Mononuclear cell (primary cell): ENCODE results near the gene PSMD13. TPM values are rescaled to one million over a fixed set of nuclear protein-coding genes. Genes with fewer than 3 reads are reported as not detected.
A peak's percentile ranks its signal among the peaks of the same experiment; 100 is the strongest.

Source experiments
- H3K27me3 ChIP-seq: 2 replicates; pipeline ENCODE4 v1.6.0; 2011; ENCODE audit warnings: low read length, control low read depth; ENCODE audit not compliant: insufficient read depth
- H3K4me1 ChIP-seq: 2 replicates; pipeline ENCODE4 v1.5.1; 2011; ENCODE audit warnings: mild to moderate bottlenecking, low read length, control low read depth; ENCODE audit not compliant: insufficient read depth
- H3K4me3 ChIP-seq: 2 replicates; pipeline ENCODE4 v1.5.1; 2011; ENCODE audit warnings: mild to moderate bottlenecking, low read length, moderate library complexity
- H3K9me3 ChIP-seq: 2 replicates; pipeline ENCODE4 v1.5.1; 2011; ENCODE audit warnings: low read depth, mild to moderate bottlenecking, control low read depth, low read length
- total RNA-seq: library from RNA; depleted of rRNA; stranded (reverse); fragments of >200 nt; gene quantifications from one replicate; pipeline ENCODE4 v1.2.3, GENCODE V29; 2012

PSMD13 gene
- total RNA-seq, 1 donor: 62.5 TPM

- no peaks in the 10 kb centered on the region for H3K9me3 ChIP-seq
- H3K4me3 ChIP-seq: no peak overlapping the region
- H3K27me3 ChIP-seq: no peaks in the 10 kb centered on the region
- H3K4me1 ChIP-seq: peaks cover 24% of the 10 kb centered on the region
These were observed 36.4 kb upstream of the PSMD13 start for GRCh38 chr11:200224-201003.

- no peak overlapping the region for H3K4me3 ChIP-seq
- H3K27me3 ChIP-seq: no peaks in the 10 kb centered on the region
- H3K9me3 ChIP-seq: no peaks in the 10 kb centered on the region
- peaks cover 39% of the 10 kb centered on the region for H3K4me1 ChIP-seq
These were observed 34.8 kb upstream of the PSMD13 start for GRCh38 chr11:201966-202365.

GRCh38 chr11:202490-202889, 34.3 kb upstream of the PSMD13 start:
- peaks cover 39% of the 10 kb centered on the region for H3K4me1 ChIP-seq
- no peak overlapping the region for H3K4me3 ChIP-seq
- no peaks in the 10 kb centered on the region for H3K9me3 ChIP-seq
- H3K27me3 ChIP-seq: no peaks in the 10 kb centered on the region

- Histone ChIP-seq H3K9me3 (no peaks in the 10 kb centered on the region), H3K27me3 (no peaks in the 10 kb centered on the region), H3K4me3 (no peak overlapping the region), H3K4me1 (peaks cover 39% of the 10 kb centered on the region)
These were observed 33.5 kb upstream of the PSMD13 start for GRCh38 chr11:203056-203944.

DNA sequence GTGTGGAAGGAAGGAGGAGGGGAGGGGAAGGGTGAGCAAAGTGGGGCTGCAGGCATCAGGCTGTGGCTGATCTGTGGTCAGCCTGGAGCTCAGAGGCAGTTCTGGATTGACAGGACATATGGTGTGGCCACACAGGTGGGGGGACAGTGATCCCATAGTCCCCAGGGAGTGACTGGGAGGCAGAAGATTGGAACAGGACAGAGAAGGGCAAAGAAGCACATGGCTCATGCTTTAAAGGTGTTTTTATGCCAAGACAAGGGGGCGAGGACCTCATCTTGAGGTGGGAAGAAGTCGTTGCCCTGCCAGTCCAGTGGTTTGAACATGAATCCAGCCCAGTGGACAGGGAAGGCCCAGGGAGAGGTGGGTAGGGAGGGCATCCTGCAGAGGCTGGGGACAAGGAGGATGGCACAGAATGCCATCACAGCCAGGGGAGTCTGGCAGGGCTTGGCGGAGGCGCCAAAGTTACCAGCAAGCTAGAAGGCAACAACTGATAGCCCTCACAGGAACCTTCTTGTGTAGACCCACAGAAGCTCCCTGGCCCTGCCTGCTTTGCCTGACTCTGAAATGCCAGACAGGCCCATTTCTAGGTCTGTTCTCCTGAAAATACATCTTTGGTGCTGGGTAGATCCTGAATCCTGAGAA, 32.7 kb upstream of the PSMD13 start:
- Histone ChIP-seq H3K27me3 (no peaks in the 10 kb centered on the region), H3K4me1 (peaks cover 40% of the 10 kb centered on the region), H3K4me3 (no peak overlapping the region)

GRCh38 chr11:204587-205109, 32.1 kb upstream of the PSMD13 start:
- peaks cover 46% of the 10 kb centered on the region for H3K4me1 ChIP-seq

More for the DNA sequence above, 32.7 kb upstream of the PSMD13 start:
- no peaks in the 10 kb centered on the region for H3K9me3 ChIP-seq

GRCh38 chr11:205221-206001, 31.4 kb upstream of the PSMD13 start:
- Histone ChIP-seq H3K4me1 (peaks cover 53% of the 10 kb centered on the region), H3K9me3 (no peaks in the 10 kb centered on the region), H3K27me3 (no peaks in the 10 kb centered on the region), H3K4me3 (no peak overlapping the region)

More at GRCh38 chr11:204587-205109, 32.1 kb upstream of the PSMD13 start:
- Histone ChIP-seq H3K9me3 (no peaks in the 10 kb centered on the region), H3K4me3 (no peak overlapping the region), H3K27me3 (no peaks in the 10 kb centered on the region)

GRCh38 chr11:206002-206384, 30.8 kb upstream of the PSMD13 start:
- H3K4me3 ChIP-seq: no peak overlapping the region
- H3K9me3 ChIP-seq: no peaks in the 10 kb centered on the region
- no peaks in the 10 kb centered on the region for H3K27me3 ChIP-seq
- peaks cover 59% of the 10 kb centered on the region for H3K4me1 ChIP-seq

GRCh38 chr11:206526-207207, 30.1 kb upstream of the PSMD13 start:
- no peaks in the 10 kb centered on the region for H3K9me3 ChIP-seq
- H3K4me3 ChIP-seq: peak overlapping the region; percentile 64
- peaks cover 55% of the 10 kb centered on the region for H3K4me1 ChIP-seq
- H3K27me3 ChIP-seq: no peaks in the 10 kb centered on the region

GRCh38 chr11:207208-207862, 29.4 kb upstream of the PSMD13 start, which contains the start of the genes BET1L and RIC8A:
Gene BET1L, minus strand, starts transcription at chr11:207399. Its CDS starts 78 bp downstream, at chr11:207321.
Gene RIC8A, plus strand, starts transcription at chr11:207708. Its CDS starts 1,147 bp downstream, at chr11:208855.
- Histone ChIP-seq H3K4me1 (peaks cover 48% of the 10 kb centered on the region), H3K9me3 (no peaks in the 10 kb centered on the region), H3K27me3 (no peaks in the 10 kb centered on the region), H3K4me3 (peak within 1 kb of the TSS; percentile 64)

DNA sequence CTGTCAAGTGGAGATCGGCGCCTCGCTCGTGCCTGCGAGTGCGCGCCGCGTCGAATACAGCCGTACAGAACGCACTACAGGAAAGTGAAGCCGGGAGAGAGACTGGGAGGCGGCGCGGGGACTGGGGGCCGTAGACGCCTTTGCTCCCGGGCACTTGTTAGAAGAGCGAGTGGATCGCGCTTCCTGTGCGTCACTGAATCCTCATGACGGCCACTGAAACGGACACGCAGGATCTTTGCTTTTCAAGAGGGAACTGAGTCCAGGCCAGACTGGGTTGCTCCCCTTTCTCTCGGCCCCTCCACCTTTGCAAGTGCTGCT, 29.0 kb upstream of the PSMD13 start:
- Histone ChIP-seq H3K4me3 (peak overlapping the region; percentile 64), H3K4me1 (peaks cover 43% of the 10 kb centered on the region), H3K9me3 (no peaks in the 10 kb centered on the region)

DNA sequence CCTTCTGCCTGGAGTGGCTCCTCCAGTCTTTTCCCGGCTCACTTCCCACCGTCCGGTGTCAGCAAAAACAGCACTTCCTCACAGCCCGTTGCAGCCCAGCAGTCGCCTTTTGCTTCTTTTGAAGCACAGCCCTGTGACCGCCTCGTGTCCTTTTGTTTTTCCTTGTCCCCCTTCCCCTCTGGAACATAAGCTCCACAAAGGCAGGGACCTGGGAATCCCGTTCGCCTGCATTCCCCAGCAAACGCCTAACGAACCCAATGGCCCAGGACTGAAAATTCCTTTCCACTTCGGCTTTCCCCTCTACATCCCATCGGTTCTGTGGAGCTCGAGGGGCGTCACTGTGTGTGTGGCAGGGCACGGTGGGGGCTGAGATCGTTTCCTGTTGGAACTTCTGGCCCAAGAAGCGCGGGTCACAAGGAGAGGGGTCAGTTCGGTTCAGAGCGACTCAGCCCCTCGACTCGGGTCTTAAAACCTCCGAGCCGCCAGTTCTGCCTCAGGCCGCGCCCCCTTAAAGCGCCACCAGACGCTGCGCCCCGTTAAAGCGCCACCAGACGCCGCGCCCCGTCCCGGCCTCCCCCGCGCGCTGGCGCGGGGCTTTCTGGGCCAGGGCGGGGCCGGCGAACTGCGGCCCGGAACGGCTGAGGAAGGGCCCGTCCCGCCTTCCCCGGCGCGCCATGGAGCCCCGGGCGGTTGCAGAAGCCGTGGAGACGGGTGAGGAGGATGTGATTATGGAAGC, 28.4 kb upstream of the PSMD13 start:
- peak overlapping the region; percentile 64 for H3K4me3 ChIP-seq
- H3K9me3 ChIP-seq: no peaks in the 10 kb centered on the region
- H3K27me3 ChIP-seq: no peaks in the 10 kb centered on the region
- peaks cover 40% of the 10 kb centered on the region for H3K4me1 ChIP-seq

More for the DNA sequence above, 29.0 kb upstream of the PSMD13 start:
- H3K27me3 ChIP-seq: no peaks in the 10 kb centered on the region

DNA sequence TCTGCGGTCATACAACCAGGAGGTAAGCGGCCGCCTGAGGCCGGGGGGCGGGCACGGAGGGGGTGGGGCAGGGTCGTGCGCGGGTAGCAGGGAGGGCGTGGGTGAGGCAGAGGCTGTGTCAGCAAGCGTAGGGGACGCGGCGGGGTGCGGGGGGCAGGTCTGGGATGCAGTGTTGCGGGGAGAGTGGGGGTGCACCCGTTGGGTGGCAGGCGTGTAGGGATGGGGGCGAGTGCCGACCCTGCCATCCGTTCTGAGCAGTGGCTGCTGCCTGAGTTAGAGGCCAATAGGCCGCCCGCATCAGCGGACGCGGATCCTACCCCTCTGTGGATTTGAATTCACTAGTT, 27.9 kb upstream of the PSMD13 start:
- Histone ChIP-seq H3K27me3 (no peaks in the 10 kb centered on the region), H3K4me1 (peaks cover 40% of the 10 kb centered on the region), H3K4me3 (peak overlapping the region; percentile 64), H3K9me3 (no peaks in the 10 kb centered on the region)
